Kidney epithelial cell (primary cell): ENCODE measurements around the gene SLC6A17. TPM values are rescaled to one million over a fixed set of nuclear protein-coding genes. Genes with fewer than 3 reads are reported as not detected.

Source experiments
- DNase-seq: peaks from one replicate; pipeline ENCODE4 v3.0.0-alpha.2; 2010; ENCODE audit warnings: low read depth
- H3K27me3 ChIP-seq: 2 replicates; pipeline ENCODE4 v1.6.0; 2011; ENCODE audit warnings: low read length; ENCODE audit not compliant: control insufficient read depth, insufficient read depth
- H3K36me3 ChIP-seq: 2 replicates; pipeline ENCODE4 v1.5.1; 2011; ENCODE audit warnings: low read length; ENCODE audit not compliant: control insufficient read depth, insufficient read depth
- H3K4me3 ChIP-seq: 2 replicates; pipeline ENCODE4 v1.5.1; 2011; ENCODE audit warnings: low read depth, mild to moderate bottlenecking, control low read depth, low read length
- CTCF ChIP-seq: IDR thresholded peaks from 2 replicates; pipeline ENCODE4 v1.5.1; 2011; ENCODE audit warnings: mild to moderate bottlenecking, moderate library complexity, low read length, control low read depth, inconsistent platforms; ENCODE audit not compliant: insufficient read depth, poor library complexity, severe bottlenecking
- total RNA-seq: library from RNA; depleted of rRNA; stranded (reverse); fragments of >200 nt; gene quantifications from 2 replicates; pipeline ENCODE4 v1.2.3, GENCODE V29; 2015

Gene SLC6A17
- total RNA-seq, 1 donor from 2014 or later = 0.42 TPM

- H3K27me3 ChIP-seq = peaks cover 21% of the 10 kb centered on the region
- no peak for DNase-seq
- no peaks in the 10 kb centered on the region for H3K36me3 ChIP-seq
- no peak overlapping the region for H3K4me3 ChIP-seq
- TF ChIP-seq CTCF = no peak
These were observed 20.8 kb downstream of the SLC6A17 start for GRCh38 chr1:110170766-110171733.

GRCh38 chr1:110172001-110172400, 21.7 kb downstream of the SLC6A17 start:
- TF ChIP-seq CTCF = no peak
- Histone ChIP-seq H3K27me3 (peaks cover 26% of the 10 kb centered on the region), H3K4me3 (no peak overlapping the region), H3K36me3 (no peaks in the 10 kb centered on the region)
- DNase-seq = no peak

GRCh38 chr1:110173466-110174105, 23.3 kb downstream of the SLC6A17 start:
- TF ChIP-seq CTCF = no peak
- H3K27me3 ChIP-seq = peaks cover 26% of the 10 kb centered on the region
- no peak overlapping the region for H3K4me3 ChIP-seq
- H3K36me3 ChIP-seq = no peaks in the 10 kb centered on the region
- no peak for DNase-seq

- no peak for DNase-seq
- Histone ChIP-seq H3K36me3 (no peaks in the 10 kb centered on the region), H3K4me3 (no peak overlapping the region), H3K27me3 (peaks cover 26% of the 10 kb centered on the region)
- TF ChIP-seq CTCF = no peak
These were observed 24.7 kb downstream of the SLC6A17 start for GRCh38 chr1:110174961-110175360.

- no peak for DNase-seq
- Histone ChIP-seq H3K36me3 (no peaks in the 10 kb centered on the region), H3K4me3 (no peak overlapping the region), H3K27me3 (peaks cover 25% of the 10 kb centered on the region)
- TF ChIP-seq CTCF = no peak
These were observed 26.1 kb downstream of the SLC6A17 start for GRCh38 chr1:110176299-110176956.
